K562 (cell line): ENCODE measurements around the gene CUX1. TPM values are rescaled to one million over a fixed set of nuclear protein-coding genes. Genes with fewer than 3 reads are reported as not detected.

Source experiments
- ATAC-seq: fragments of 200-7000 bp; cut with Tn5 transposase; 3 replicates; pipeline ENCODE4 v1.9.1; 2020; ENCODE audit warnings: moderate library complexity
- BruUV-seq: library from RNA; stranded (reverse); fragments of 400-500 nt; replicated peaks from 2 replicates; lab custom pipeline; 2021; lab: Mats Ljungman, UMichigan
- CTCF ChIA-PET: fragments of 300-600 bp; formaldehyde crosslinking; extraction: SDS; loops from one replicate; lab custom pipeline; 2021; ENCODE audit warnings: low intra/inter-chr PET ratio; lab: Yijun Ruan, JAX
- POLR2A ChIA-PET: fragments of 300-600, 350-650 bp; sonication (Branson Sonifier 250); formaldehyde crosslinking; extraction: SDS; loops from one replicate; lab custom pipeline; 2021; ENCODE audit warnings: antibody characterized with exemption, inconsistent platforms; lab: Yijun Ruan, JAX
- DNase-seq, 4 experiments: peaks; one replicate each; pipeline versions ENCODE4 v3.0.0 to v3.0.0-alpha.2; 2011 to 2018; ENCODE audit warnings: low spot score in 3 of 4, mixed read lengths in 3 of 4; ENCODE audit errors: extremely low read depth in 1 of 4
- FAIRE-seq: peaks from 2 replicates; lab custom pipeline; 2011; peaks lifted over from hg19 to GRCh38; lab: Jason Lieb, UNC
- H2AFZ ChIP-seq: 2 replicates; pipeline ENCODE4 v1.6.0; 2011; ENCODE audit warnings: low read depth, low read length, control low read depth, inconsistent platforms
- H3K27ac ChIP-seq: fragments of 200-600 bp; 3 replicates; pipeline ENCODE4 v1.8.0; 2011; ENCODE audit warnings: low read depth, mild to moderate bottlenecking, control low read depth, inconsistent platforms, low read length, moderate library complexity, mixed read lengths; ENCODE audit errors: extremely low read depth
- H3K27me3 ChIP-seq, 2 experiments: fragments of 300-600 bp in 1 of 2; 2 replicates in 1 of 2; 3 replicates in 1 of 2; pipeline versions ENCODE4 v1.6.0 to v1.8.0; 2011; ENCODE audit warnings: inconsistent platforms in 2 of 2, low read length in 2 of 2, mild to moderate bottlenecking in 1 of 2, mixed read lengths in 1 of 2, moderate library complexity in 1 of 2; ENCODE audit not compliant: control insufficient read depth in 2 of 2, insufficient read depth in 2 of 2
- H3K36me3 ChIP-seq: fragments of 300-600 bp; 3 replicates; pipeline ENCODE4 v1.8.0; 2011; ENCODE audit warnings: mild to moderate bottlenecking, low read length, inconsistent platforms; ENCODE audit not compliant: control insufficient read depth, insufficient read depth
- H3K4me1 ChIP-seq, 2 experiments: fragments of 200-600 bp in 1 of 2; replicated peaks in 1 of 2; 2 replicates in 1 of 2; 3 replicates in 1 of 2; pipeline versions ENCODE4 v1.5.1 to v1.8.0; 2011; ENCODE audit warnings: inconsistent platforms in 2 of 2, low read length in 2 of 2, mild to moderate bottlenecking in 1 of 2, mixed read lengths in 1 of 2, moderate library complexity in 1 of 2; ENCODE audit not compliant: control insufficient read depth in 2 of 2, insufficient read depth in 2 of 2
- H3K4me2 ChIP-seq: 2 replicates; pipeline ENCODE4 v1.6.1; 2011; ENCODE audit warnings: low read length, control low read depth, inconsistent platforms, mixed read lengths; ENCODE audit not compliant: insufficient read depth
- H3K4me3 ChIP-seq: fragments of 200-600 bp; sonication (generic), shearing (Covaris generic); 2 replicates; pipeline ENCODE4 v1.5.1; 2016; ENCODE audit warnings: control low read depth, inconsistent platforms
- H3K79me2 ChIP-seq: fragments of 200-600 bp; 3 replicates; pipeline ENCODE4 v1.8.0; 2011; ENCODE audit warnings: low read length, inconsistent platforms; ENCODE audit not compliant: control insufficient read depth, insufficient read depth
- H3K9ac ChIP-seq, 2 experiments: 2 replicates each; pipeline versions ENCODE4 v1.6.0 to v1.6.1; 2011; ENCODE audit warnings: low read depth in 2 of 2, low read length in 2 of 2, control low read depth in 1 of 2, inconsistent platforms in 1 of 2, mild to moderate bottlenecking in 1 of 2, mixed read lengths in 1 of 2; ENCODE audit not compliant: insufficient read depth in 1 of 2
- H3K9me1 ChIP-seq: one replicate; pipeline ENCODE4 v1.6.0; 2011; ENCODE audit warnings: inconsistent platforms, mild to moderate bottlenecking, low read length, moderate library complexity; ENCODE audit not compliant: control insufficient read depth, insufficient read depth
- H3K9me3 ChIP-seq: replicated peaks from 2 replicates; pipeline ENCODE4 v1.5.1; 2011; ENCODE audit warnings: low read depth, low read length, inconsistent platforms; ENCODE audit not compliant: control insufficient read depth, insufficient read depth
- H4K20me1 ChIP-seq: replicated peaks from 2 replicates; pipeline ENCODE4 v1.6.1; 2011; ENCODE audit warnings: low read length, inconsistent platforms, mixed read lengths; ENCODE audit not compliant: control insufficient read depth, insufficient read depth
- ESRRB ChIP-seq: fragments of 250-450 bp; sonication (Bioruptor Pico); IDR thresholded peaks from 2 replicates; pipeline ENCODE4 v1.5.0; 2020; ENCODE audit warnings: mild to moderate bottlenecking, moderate library complexity, borderline replicate concordance
- HDAC3 ChIP-seq: fragments of 450-650 bp; IDR thresholded peaks from 2 replicates; pipeline ENCODE4 v1.6.1; 2018; ENCODE audit warnings: borderline replicate concordance, mild to moderate bottlenecking, moderate library complexity; ENCODE audit not compliant: partially characterized antibody
- PRMT5 ChIP-seq: sonication (generic); formaldehyde crosslinking; IDR thresholded peaks from 2 replicates; pipeline ENCODE4 v1.5.0; 2020; ENCODE audit warnings: missing genetic modification reagents
- PTBP1 ChIP-seq: fragments of 200-400 bp; formaldehyde crosslinking; IDR thresholded peaks from 2 replicates; pipeline ENCODE4 v1.6.1; 2017; ENCODE audit warnings: low read depth, low read length
- ZNF174 ChIP-seq: fragments of 250-450 bp; sonication (Bioruptor Pico); IDR thresholded peaks from 2 replicates; pipeline ENCODE4 v1.4.0; 2020; ENCODE audit warnings: mild to moderate bottlenecking
- ZNF253 ChIP-seq: fragments of 250-450 bp; sonication (Bioruptor Pico); conservative IDR thresholded peaks from 2 replicates; pipeline ENCODE4 v1.6.1; 2021; ENCODE audit warnings: mild to moderate bottlenecking
- ZNF76 ChIP-seq: fragments of 250-450 bp; sonication (Bioruptor Pico); IDR thresholded peaks from 2 replicates; pipeline ENCODE4 v1.4.0; 2020; ENCODE audit warnings: mild to moderate bottlenecking, moderate library complexity, borderline replicate concordance
- WGBS: fragments of 100-300 bp; shearing (Covaris generic); methylation state at CpG from one replicate; pipeline ENCODE4 v1.1.6; 2016; ENCODE audit warnings: low coverage, mixed read lengths; ENCODE audit not compliant: insufficient coverage; ENCODE audit errors: missing lambda C conversion rate; 5-methylcytosine and 5-hydroxymethylcytosine counted together
- in situ Hi-C: fragments of 300-500 bp; cut with MboI; formaldehyde crosslinking; loops from 4 replicates; pipeline ENCODE4 v1.15.0; 2018; ENCODE audit warnings: inconsistent platforms, mixed read lengths
- intact Hi-C: fragments of 100-400 bp; cut with micrococcal nuclease; formaldehyde crosslinking; loops from 2 replicates; pipeline ENCODE4 v1.14.2; 2022
- polyA plus RNA-seq, 8 experiments: library from polyadenylated mRNA; depleted of rRNA in 4 of 8; stranded (reverse) in 5 of 8; unstranded in 3 of 8; fragments of >200 nt; fragmentation: Nextera tagmentation in 2 of 8; fragmentation: Illumina TruSeq in 1 of 8; extraction: Ambion mirVana in 2 of 8; extraction: Trizol in 1 of 8; gene quantifications; 2 replicates each; pipeline versions ENCODE4 v1.2.1 to v1.2.3, GENCODE V29; 2011 to 2014; ENCODE audit warnings: inconsistent platforms in 1 of 8, missing spikeins in 1 of 8
- total RNA-seq, 7 experiments: library from RNA; depleted of rRNA in 6 of 7; stranded (reverse); fragments of >200 nt in 6 of 7; fragmentation: Illumina TruSeq in 2 of 7; extraction: Trizol in 2 of 7; gene quantifications; 2 replicates each; pipeline versions ENCODE4 v1.2.1 to v1.2.3, GENCODE V29; 2011 to 2021; ENCODE audit warnings: low replicate concordance in 1 of 7
- TF ChIP-seq, protein P1 (sequence below): fragments of 450-650 bp; formaldehyde crosslinking; IDR thresholded peaks from 2 replicates; pipeline ENCODE4 v1.4.0; 2020; ENCODE audit warnings: mild to moderate bottlenecking, moderate library complexity
- TF ChIP-seq, protein P2 (sequence below): fragments of 450-650 bp; conservative IDR thresholded peaks from 2 replicates; pipeline ENCODE4 v1.6.1; 2016; ENCODE audit warnings: missing genetic modification characterization, low read depth, mild to moderate bottlenecking, control low read depth, missing compliant biosample characterization
- TF ChIP-seq, protein P3 (sequence below): fragments of 250-450 bp; sonication (Bioruptor Pico); IDR thresholded peaks from 2 replicates; pipeline ENCODE4 v1.4.0; 2020
- TF ChIP-seq, protein P4 (sequence below): IDR thresholded peaks from 2 replicates; pipeline ENCODE4 v1.6.1; 2014; ENCODE audit warnings: antibody characterized with exemption

The CUX1 gene
- total and polyA plus RNA-seq, 9 of the 15 experiments (the other 6 are each of a cell fraction or from before 2014, with no cell fraction given), result 3.6 to 55.3 (median 25.2) TPM

DNA sequence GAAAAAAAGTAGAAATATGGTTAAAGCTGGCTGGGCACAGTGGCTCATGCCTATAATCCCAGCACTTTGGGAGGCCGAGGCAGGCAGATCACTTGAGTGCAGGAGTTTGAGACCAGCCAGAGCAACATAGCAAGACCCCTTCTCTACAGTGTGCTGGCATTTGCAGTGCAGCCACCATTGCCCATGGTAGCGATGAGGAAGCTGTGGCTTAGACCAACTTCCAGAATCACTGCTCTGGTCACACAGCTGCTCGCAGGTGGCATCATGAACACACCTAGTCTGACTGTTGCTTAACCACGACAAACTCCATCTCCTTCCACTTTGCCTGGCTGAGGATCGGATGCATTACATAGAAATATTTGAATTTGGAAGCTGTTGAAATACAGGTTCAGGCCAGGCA lies 137.1 kb downstream of the CUX1 start:
- Histone ChIP-seq H3K4me1 (peaks cover 3 to 7% of the 10 kb centered on the region in 2 experiments; a peak in 3 of 5 replicates), H2AFZ (no peak overlapping the region), H3K4me3 (no peak overlapping the region), H3K9me3 (no peaks in the 10 kb centered on the region), H3K36me3 (no peaks in the 10 kb centered on the region; the same call in 2 of the 3 replicates), H3K79me2 (peaks cover 26% of the 10 kb centered on the region), H3K9ac (no peak overlapping the region), H3K27me3 (no peaks in the 10 kb centered on the region), H4K20me1 (no peaks in the 10 kb centered on the region; the same call in 1 of the 2 replicates), H3K9me1 (no peaks in the 10 kb centered on the region), H3K4me2 (no peak overlapping the region), H3K27ac (no peak overlapping the region)
- DNase-seq (no peak), FAIRE-seq (no peak), ATAC-seq (no peak)
- CTCF ChIA-PET, result no interaction called here
- 89% methylated on average over 5 of the region's 5 CpGs for WGBS
- in situ Hi-C loops, result no loop called here
- intact Hi-C loops, result no loop called here
- POLR2A ChIA-PET, result interaction anchor here (0.8 to 1.1 kb wide), 3 partner anchors 8 to 12 kb away, joined by 3 read pairs; no protein-coding TSS in a partner anchor
- BruUV-seq, result no TSS peak
- no peak for TF ChIP-seq ZNF253 (CRISPR knock-in tag)
- TF ChIP-seq, protein P1, sequence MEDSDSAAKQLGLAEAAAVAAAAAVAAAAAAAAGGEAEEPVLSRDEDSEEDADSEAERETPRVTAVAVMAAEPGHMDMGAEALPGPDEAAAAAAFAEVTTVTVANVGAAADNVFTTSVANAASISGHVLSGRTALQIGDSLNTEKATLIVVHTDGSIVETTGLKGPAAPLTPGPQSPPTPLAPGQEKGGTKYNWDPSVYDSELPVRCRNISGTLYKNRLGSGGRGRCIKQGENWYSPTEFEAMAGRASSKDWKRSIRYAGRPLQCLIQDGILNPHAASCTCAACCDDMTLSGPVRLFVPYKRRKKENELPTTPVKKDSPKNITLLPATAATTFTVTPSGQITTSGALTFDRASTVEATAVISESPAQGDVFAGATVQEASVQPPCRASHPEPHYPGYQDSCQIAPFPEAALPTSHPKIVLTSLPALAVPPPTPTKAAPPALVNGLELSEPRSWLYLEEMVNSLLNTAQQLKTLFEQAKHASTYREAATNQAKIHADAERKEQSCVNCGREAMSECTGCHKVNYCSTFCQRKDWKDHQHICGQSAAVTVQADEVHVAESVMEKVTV (CRISPR knock-in tag), result no peak
- TF ChIP-seq ESRRB (CRISPR knock-in tag), result no peak
- no peak for TF ChIP-seq ZNF174 (CRISPR knock-in tag)
- TF ChIP-seq, protein P2, sequence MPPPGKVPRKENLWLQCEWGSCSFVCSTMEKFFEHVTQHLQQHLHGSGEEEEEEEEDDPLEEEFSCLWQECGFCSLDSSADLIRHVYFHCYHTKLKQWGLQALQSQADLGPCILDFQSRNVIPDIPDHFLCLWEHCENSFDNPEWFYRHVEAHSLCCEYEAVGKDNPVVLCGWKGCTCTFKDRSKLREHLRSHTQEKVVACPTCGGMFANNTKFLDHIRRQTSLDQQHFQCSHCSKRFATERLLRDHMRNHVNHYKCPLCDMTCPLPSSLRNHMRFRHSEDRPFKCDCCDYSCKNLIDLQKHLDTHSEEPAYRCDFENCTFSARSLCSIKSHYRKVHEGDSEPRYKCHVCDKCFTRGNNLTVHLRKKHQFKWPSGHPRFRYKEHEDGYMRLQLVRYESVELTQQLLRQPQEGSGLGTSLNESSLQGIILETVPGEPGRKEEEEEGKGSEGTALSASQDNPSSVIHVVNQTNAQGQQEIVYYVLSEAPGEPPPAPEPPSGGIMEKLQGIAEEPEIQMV (tag), result no peak
- TF ChIP-seq, protein P3, sequence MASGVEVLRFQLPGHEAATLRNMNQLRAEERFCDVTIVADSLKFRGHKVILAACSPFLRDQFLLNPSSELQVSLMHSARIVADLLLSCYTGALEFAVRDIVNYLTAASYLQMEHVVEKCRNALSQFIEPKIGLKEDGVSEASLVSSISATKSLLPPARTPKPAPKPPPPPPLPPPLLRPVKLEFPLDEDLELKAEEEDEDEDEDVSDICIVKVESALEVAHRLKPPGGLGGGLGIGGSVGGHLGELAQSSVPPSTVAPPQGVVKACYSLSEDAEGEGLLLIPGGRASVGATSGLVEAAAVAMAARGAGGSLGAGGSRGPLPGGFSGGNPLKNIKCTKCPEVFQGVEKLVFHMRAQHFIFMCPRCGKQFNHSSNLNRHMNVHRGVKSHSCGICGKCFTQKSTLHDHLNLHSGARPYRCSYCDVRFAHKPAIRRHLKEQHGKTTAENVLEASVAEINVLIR (CRISPR knock-in tag), result no peak
- TF ChIP-seq PTBP1, result no peak
- TF ChIP-seq ZNF76 (CRISPR knock-in tag), result no peak
- no peak for TF ChIP-seq HDAC3
- no peak for TF ChIP-seq PRMT5 (CRISPR knock-in tag)
- TF ChIP-seq, protein P4, sequence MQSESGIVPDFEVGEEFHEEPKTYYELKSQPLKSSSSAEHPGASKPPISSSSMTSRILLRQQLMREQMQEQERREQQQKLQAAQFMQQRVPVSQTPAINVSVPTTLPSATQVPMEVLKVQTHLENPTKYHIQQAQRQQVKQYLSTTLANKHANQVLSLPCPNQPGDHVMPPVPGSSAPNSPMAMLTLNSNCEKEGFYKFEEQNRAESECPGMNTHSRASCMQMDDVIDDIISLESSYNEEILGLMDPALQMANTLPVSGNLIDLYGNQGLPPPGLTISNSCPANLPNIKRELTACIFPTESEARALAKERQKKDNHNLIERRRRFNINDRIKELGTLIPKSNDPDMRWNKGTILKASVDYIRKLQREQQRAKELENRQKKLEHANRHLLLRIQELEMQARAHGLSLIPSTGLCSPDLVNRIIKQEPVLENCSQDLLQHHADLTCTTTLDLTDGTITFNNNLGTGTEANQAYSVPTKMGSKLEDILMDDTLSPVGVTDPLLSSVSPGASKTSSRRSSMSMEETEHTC, result no peak
